ENCODE measurements around the gene RALGPS2. TPM values are rescaled to one million over a fixed set of nuclear protein-coding genes. Genes with fewer than 3 reads are reported as not detected.

RALGPS2 gene
- total RNA-seq, 1 donor from 2014 or later = 16.0 TPM

DNA sequence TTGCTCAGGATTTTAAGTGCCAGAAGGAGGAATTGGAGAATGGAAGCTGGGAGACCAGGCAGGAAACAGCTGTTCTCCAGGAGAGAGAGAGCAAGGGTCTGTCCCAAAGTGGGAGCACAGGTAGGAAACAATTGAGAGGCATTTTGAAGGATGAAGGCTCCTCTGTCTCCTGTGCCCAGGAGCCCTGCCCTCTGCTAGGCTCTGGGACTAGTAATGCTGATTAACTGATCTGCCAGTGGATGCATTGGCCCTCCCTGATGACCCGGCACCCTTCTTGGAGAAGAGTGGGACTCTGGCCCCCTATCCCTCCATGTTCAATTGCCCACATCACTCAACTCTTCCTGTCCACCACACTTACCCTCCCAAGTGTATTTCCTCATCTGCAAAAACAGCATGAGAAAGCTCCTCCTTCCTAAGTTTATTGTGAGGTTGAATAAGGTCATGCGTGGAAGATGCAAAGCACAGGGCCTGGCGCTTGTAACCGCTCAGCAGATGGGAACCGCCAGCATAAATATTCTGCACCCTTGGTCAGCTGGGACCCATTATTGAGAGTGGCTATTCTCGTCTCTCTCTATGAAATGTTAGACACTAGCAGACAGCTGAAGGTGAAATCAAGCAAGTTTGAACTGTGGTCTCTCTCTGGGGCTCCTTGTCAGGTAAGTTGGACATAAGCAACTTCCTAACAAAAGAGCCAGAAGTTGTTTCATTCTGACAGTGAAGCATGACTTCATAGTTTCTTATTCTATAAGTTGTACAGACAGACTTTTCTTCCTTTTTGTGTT is 208.9 kb downstream of the RALGPS2 start:
- ATAC-seq (no peak), DNase-seq (ENCODE audit: low spot score) (no peak)
- intact Hi-C loops (cut with DNase I) = no loop called here

DNA sequence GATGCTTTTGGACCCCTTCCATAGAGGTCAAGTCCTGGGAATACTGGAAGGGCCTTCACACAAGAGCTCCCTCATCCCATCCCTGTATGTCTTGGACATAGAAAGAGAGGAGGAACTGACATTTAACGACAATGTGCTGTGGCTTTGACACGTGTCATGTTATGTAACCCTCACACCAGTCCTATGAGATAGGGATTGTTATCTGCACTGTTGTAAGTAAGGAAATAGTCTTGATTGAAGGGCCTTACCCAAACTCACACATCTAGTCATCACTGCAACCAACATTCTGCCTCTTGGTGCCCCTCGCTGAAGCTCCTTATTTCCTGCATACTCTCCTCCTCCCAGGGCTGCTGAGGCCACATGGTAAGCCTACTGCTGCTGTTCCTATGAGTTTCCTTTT is 209.5 kb downstream of the RALGPS2 start:
- intact Hi-C loops (cut with DNase I) = no loop called here

DNA sequence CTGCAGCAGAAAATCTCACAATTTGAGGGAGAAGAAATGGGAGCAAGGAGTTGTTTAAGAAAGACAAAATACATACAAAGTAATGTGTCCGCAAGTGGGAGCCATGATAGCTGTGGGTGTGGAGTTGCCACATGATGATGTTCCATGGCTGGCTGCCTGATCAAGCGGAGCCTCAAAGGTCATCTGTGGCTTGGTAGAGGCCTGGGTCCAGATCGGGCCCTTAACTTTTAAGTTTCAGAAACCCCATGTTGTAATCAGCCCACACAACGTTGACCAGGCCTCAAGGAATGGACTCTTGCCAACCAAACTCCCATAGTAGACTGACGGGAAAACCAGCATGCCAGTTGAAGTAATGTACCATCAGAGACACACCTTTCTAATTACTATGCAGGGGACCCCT is 210.6 kb downstream of the RALGPS2 start:
- ATAC-seq (no peak), DNase-seq (ENCODE audit: low spot score) (no peak)
- intact Hi-C loops (cut with DNase I) = no loop called here

More for the DNA sequence above, 209.5 kb downstream of the RALGPS2 start:
- ATAC-seq (no peak), DNase-seq (ENCODE audit: low spot score) (no peak)

DNA sequence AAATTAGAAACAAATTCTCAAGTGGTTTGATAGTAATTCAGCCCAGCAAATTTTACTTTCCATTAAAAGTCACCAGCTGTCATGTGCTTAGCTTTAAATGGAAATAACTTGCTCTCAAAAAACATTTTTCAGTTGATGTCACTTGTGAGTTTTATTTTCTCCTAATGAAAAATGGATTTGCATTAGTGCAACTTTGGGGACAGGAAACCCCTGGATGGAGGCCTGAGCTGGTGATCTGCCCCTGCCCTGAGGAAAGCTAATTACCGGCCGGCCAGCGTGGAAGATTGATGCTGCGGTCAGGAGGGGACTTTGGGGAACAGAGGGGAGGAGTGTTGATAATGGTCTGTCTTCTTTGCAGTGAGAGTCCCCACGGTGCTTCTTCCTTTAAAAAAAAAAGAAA is 212.7 kb downstream of the RALGPS2 start:
- DNase-seq (ENCODE audit: low spot score) = no peak
- peak; percentile 64 for ATAC-seq
- intact Hi-C loops (cut with DNase I) = no loop called here

DNA sequence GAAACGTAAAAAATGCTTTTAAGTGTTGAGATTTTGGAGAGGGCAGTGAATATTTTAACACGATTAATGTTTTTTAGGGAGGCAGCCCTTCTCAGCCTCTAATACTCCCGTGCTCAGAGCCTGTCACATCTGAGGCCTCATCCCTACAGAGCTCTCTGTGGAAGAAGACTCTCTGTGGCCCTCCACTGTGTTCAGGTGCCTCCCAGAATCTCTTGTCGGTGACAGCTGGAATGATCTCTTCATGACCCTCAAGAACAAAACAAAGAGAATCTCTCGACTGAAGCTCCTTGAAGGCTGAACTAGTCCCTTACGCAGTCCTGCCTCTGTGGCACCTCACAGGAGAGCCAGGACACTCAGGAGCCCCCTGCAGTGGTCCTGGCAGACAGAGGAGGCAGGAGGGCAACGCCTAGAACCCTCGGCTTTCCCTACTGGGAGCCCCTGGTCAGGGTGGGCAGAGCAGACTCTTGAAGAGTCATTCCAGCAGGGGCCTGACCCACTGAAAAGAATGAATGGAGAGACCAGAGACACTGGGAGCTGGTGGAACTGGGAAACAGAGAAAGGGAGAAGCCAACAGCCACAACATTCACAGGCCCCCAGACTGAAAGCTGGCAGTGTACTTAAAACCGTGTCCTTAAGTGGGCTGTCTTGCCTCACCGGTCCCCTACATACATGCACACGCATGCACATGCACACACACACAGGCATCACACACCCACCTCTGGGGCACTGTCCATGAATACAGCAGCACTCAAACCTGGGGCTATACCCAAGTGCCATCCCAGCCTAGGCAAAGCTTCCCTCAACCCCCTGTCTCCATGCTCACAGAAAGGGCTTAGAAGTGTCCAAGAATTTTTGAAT is 213.3 kb downstream of the RALGPS2 start:
- ATAC-seq (peak; percentile 8), DNase-seq (ENCODE audit: low spot score) (no peak)
- intact Hi-C loops (cut with DNase I) = no loop called here

DNA sequence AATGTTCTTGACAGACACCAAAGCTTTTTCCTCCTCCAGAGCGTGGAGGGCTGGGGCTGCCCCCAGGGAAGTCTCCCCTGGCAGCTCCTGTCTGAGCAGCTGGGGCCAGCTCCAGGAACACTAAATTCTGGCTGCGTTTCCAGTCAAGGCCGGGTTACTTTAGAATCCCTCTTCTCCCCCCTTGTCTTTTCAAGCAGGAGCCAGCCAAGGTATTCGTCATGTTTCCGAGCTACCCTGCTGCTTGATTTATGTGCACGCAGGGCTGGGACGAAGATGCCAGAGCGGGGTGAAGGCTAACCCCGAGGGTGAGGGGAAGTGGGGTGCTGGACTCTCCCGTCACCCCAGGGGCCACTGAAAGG is 213.9 kb downstream of the RALGPS2 start:
- ATAC-seq (peak; percentile 86), DNase-seq (ENCODE audit: low spot score) (no peak)
- intact Hi-C loops (cut with DNase I) = no loop called here

DNA sequence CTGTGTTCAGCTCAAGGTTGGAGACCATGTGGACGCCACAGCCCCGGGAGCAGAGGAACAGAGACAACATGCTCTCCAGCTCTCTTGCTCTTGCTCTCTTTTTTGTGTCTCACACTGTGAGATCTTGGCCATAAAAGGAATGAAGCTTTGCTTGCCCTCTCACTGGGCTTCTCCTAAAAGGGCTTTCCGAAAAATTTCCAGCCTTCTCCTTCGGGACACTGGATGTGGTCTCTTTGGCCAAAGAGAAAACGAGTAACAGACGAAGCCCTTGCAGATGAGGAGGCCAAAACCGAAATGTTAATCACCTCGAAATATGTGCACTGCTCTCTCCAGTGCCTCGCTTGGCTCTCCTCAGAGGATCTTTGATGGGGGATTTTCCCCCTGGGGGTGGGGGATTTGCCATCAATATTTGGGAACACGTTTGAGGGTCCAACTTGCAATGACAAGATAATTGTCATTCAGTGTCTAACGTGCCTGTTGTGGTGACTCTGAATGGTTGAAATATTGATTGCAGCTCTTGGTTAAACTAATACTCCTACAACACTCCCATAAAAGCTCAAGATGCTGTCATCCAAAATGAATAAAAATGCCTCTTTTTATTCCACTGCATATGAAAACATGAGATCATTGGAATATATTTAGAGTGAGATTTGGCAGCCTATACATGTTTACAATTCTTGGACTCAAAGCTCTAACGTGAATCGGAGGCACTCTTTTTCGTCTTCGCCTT is 214.5 kb downstream of the RALGPS2 start:
- peak; percentile 74 for ATAC-seq

DNA sequence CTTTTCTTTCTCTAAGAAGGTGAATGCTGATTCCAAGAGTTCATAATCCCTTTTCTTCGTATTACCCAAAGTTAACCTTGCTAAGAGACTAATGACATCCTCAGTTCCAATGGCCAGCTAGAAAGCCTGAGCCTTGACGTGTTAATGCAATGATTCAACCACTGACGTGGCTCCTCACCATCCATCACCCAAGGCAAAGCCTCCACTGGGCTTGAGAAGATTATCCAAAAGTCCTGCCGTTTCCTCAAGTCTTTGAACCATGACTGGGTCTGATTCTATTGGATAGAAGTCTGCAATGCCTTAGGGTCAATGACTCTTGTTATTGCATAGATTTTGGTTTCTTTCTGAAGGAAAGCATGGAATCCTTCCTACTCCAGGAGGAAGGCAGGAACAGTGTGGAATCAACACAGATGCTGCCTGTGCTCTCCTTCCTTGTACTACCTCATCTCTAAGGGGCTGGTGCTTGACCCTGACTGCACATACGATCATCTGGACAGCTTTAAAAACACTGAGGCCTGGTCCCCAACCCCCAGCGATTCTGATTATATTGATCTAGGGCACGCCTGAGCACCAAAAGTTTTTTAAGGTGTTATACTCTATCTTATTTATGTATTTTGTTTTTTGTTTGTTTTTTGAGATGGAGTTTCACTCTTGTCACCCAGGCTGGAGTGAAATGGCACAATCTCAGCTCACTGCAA is 215.2 kb downstream of the RALGPS2 start:
- no peak for DNase-seq (ENCODE audit: low spot score)
- intact Hi-C loops (cut with DNase I) = no loop called here
- no peak for ATAC-seq

More for the DNA sequence above, 214.5 kb downstream of the RALGPS2 start:
- no peak for DNase-seq (ENCODE audit: low spot score)
- intact Hi-C loops (cut with DNase I) = no loop called here

DNA sequence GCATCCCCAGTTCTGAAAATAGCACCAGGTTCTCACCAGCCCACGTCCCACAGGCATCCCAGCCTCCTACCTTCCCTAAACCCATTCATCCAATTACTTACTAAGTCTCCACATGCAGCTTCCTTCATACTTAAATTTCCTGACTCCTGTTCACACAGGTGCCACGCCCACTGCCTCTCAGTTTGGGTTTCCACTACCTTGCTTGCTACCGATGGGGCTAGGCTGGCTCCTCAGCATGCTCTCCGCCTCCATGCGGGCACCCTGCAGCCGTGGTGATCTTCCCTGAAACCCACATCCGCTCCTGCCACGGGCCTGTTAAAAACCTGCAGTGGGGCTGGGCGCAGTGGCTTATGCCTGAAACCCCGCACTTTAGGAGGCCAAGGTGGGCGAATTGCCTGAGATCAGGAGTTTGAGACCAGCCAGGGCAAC is 216.2 kb downstream of the RALGPS2 start:
- DNase-seq (ENCODE audit: low spot score) (no peak), ATAC-seq (no peak)
- intact Hi-C loops (cut with DNase I) = no loop called here

DNA sequence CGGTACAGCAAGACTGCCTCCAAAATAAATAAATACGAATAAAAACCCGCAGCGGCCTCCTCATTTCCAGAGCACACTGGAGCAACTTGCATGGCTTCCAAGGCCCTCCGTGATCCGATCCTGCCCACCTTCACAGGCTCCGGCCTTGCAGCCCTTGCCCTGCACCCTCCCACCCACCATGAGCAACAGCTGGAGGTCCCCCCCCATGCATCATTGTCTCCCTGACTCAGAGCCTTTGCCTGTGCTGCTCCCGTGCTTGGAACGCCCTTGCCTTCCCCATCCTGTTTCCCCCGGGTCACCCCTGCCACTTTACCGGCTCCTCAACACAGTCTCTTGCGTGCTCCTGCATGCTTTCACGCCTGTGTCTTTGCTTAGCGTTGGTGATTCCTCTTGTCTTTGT is 216.8 kb downstream of the RALGPS2 start:
- intact Hi-C loops (cut with DNase I) = no loop called here
- DNase-seq (ENCODE audit: low spot score) = no peak
- no peak for ATAC-seq

DNA sequence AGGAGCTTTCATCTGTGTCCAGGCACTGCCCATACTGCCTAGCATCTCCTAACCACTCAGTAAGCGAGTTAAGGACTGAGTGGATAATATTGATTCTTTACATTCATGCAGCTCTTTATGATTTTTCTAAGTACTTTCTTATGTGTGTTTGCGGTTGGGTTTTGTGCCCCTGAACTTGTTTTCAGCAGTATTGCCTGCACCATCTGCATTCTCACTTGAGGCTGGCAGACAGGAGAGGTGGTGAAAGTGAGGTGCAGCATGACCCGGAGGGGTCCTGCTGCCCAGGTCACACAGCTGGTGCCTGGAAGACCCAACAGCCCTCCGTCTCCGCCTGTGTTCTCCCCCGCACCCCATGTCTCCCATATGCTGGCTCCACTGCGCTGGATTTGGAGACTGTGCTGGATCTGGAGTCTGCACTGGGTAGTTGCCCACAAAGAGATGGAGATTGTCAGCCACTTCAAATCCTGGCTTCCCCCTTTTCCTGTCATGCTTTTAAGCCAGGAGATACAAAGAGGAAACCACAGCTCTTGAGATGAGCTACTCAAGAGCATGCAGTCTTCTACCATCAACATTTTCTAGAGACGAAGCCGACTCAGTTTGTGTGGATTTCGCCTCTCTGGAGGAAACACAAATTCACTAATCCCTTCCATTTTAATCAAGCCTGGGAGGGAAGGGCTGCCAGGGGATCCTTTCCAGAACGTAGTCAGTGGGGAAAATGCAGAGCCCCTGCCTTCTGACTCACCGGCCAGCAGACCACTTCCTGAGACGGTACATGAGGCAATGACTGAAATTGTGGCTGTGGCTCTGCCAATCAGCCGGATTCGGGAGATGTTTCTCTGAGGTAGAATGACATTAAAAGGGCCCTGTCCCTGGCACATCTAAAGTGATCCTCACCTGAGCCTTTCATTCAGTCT is 217.5 kb downstream of the RALGPS2 start:
- no peak for ATAC-seq
- DNase-seq (ENCODE audit: low spot score) = no peak
- intact Hi-C loops (cut with DNase I) = no loop called here

DNA sequence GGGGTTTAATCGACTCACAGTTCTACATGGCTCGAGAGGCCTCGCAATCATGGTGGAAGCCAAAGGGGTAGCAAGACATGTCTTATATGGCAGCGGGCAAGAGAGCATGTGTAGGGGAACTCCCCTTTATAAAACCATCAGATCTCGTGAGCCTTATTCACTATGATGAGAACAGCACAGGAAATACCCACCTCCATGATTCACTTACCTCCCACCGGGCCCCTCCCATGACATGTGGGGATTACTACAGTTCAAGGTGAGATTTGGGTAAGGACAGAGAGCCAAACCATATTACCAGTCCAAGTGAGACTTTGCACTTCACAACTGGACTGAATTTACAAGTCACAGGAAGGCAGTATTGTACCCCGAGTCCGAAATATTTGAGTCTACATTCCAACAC is 219.7 kb downstream of the RALGPS2 start:
- ATAC-seq (no peak), DNase-seq (ENCODE audit: low spot score) (no peak)
- intact Hi-C loops (cut with DNase I) = no loop called here

DNA sequence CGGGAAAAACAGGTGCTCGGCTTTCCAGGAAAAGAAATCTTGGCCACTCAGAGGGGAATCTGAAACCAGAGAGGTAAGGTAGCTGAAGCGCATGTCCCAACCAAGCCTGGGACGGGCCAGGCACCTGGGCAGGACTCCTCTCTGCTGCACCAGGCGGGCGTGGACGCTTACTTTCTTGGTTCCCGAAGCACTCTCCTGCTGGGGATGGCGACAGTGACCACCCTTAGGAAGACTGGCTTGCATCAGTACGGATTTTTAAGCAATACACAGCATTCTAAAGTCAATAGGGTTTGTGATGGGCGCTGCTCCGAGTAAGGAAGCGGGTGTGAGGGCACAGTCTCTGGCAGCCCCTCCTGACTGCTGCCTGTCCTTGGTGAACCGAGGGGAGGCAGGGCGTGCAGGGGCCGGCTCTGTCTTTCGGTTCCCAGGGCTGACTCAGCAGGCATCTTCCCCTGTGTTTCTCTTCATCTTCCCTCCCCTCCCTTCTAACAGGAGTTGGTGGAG is 220.8 kb downstream of the RALGPS2 start:
- ATAC-seq (no peak), DNase-seq (ENCODE audit: low spot score) (no peak)
- intact Hi-C loops (cut with DNase I) = no loop called here

DNA sequence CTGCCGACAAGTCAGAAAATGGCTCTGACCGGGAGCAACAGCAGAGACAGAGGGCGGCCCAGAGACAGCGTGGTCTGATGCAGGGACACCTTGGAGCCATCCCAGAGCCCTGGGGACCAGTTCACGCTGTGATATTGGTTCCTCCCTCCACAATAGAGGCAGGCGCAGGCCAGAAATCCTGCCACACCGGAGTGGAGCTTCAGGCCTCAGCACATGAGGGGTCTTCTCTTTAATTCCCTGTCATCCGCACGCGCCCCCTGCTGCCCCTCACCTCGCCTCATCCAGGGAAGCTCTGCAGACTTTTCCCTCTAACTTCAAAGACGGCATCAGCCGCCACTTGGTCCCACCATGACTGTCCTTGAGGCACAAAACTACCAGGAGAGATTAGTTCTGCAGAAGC is 221.4 kb downstream of the RALGPS2 start:
- intact Hi-C loops (cut with DNase I) = no loop called here
- DNase-seq (ENCODE audit: low spot score) = no peak
- ATAC-seq = no peak

DNA sequence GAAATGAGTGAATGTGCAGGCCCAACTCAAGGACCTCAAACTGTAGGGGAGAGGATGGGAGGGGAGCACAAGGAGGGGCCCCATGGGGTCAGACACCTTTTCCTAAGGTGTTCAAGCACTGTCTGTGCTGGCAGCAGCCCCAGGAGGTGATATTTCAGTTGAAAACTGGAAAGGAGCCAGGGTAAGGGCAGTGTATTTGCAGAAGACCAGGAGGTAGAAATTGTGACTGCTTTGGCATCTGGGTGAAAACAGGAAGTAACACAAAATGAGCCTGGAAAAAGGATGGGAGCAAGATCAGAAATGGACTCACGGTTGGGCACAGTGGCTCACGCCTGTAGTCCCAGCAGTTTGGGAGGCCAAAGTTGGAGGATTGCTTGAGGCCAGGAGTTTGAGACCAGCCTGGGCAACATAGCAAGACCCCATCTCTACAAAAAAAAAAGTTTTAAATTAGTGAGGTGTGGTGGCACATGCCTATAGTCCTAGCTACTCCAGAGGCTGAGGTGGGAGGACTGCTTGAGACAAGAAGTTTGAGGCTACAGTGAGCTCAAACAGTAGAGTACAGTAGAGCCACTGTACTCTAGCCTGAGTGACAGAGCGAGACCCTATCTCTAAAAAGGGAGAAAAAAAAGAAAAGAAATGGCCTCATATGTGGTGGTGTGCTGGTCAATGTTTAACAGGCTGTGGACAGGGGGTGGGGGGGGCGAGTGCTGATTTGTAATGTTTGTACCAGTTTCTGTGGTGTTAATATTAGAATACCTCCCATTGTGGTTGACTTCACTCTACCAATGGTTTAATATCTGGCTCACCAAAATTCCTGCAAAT is 222.0 kb downstream of the RALGPS2 start:
- DNase-seq (ENCODE audit: low spot score) = no peak
- intact Hi-C loops (cut with DNase I) = no loop called here
- no peak for ATAC-seq

DNA sequence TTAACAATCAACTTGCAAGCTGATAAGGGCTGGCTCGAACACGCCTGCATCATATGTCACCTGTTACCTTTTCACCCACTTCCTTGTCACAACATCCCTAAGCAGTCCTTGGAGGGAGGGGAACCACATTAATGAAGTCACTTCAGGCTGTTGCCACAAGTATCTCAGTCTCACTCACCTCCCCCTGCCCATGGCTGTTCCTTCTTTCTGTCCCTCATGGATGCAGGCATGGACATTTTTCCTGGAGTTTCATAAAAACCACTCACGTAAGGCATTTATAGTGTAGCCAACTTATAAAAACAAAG is 222.6 kb downstream of the RALGPS2 start:
- no peak for DNase-seq (ENCODE audit: low spot score)

DNA sequence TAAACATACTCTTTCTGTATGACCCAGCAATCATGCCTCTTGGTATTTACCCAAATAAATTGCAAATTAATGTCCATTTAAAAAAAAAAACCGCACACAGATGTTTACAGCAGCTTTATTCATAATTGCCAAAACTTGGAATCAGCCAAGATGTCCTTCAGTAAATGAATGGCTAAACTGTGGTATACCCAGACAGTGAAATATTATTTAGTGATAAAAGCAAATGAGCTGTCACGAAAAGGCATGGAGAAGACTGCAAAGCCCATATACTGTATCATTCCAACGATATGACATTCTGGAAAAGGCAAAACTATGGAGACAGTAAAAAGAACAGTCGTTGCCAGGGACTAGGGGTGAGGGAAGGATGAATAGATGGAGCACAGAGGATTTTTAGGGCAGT is 223.6 kb downstream of the RALGPS2 start:
- intact Hi-C loops (cut with DNase I) = no loop called here
- DNase-seq (ENCODE audit: low spot score) (no peak), ATAC-seq (no peak)

More for the DNA sequence above, 222.6 kb downstream of the RALGPS2 start:
- intact Hi-C loops (cut with DNase I) = no loop called here
- ATAC-seq = no peak

Data from sciatic nerve (tissue), 2 donors.